ENCODE results near the gene BET1L. TPM values are rescaled to one million over a fixed set of nuclear protein-coding genes. Genes with fewer than 3 reads are reported as not detected.
"Not testable (repeated sequence)": the region's sequence is repeated elsewhere in the genome, so short reads cannot be mapped to it uniquely, and the experiment has no call there.

The BET1L gene
- total RNA-seq, 1 experiment from 2014 or later: 56.8 TPM

DNA sequence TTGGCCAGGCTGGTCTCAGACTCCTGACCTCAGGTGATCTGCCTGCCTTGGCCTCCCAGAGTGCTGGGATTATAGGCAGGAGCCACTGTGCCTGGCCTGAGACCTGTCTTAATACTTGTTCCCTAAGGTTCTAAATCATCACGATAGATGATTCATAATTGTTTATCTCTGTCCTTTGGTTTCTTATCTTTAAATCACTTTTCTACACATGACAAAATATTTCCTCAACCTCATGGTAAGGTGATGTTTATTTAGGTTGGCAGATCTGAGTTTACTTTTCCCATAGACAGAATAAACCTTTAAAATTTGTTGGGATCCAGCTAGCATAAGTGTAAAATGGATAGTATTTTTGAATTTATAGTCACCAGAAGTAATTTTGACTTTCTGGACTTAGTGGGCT is 33.1 kb upstream of the BET1L start:
- CTCF ChIA-PET: no interaction called here
- no peak overlapping the region for H3K4me3 Mint-ChIP-seq (ENCODE audit: unreplicated experiment)
- H3K36me3 Mint-ChIP-seq (ENCODE audit: insufficient read depth, unreplicated experiment): peaks cover 66% of the 10 kb centered on the region
- intact Hi-C loops (cut with micrococcal nuclease; ENCODE audit: unreplicated experiment): no loop called here
- no TSS peak for BruUV-seq (replicated peaks)
- peaks cover 8% of the 10 kb centered on the region; the same call in 1 of the 2 replicates for H3K4me1 ChIP-seq
- no peaks in the 10 kb centered on the region for H3K27me3 Mint-ChIP-seq (ENCODE audit: insufficient read depth, unreplicated experiment)
- POLR2A ChIA-PET: no interaction called here
- no peaks in the 10 kb centered on the region for H3K4me1 Mint-ChIP-seq (ENCODE audit: low read depth, unreplicated experiment)
- H3K9me3 ChIP-seq: no peaks in the 10 kb centered on the region
- H3K27ac Mint-ChIP-seq (ENCODE audit: unreplicated experiment): no peak overlapping the region
- peaks cover 2% of the 10 kb centered on the region; the same call in 1 of the 2 replicates for H3K36me3 ChIP-seq (ENCODE audit: control insufficient read depth, insufficient read depth, low read length)
- TF ChIP-seq, protein P1, sequence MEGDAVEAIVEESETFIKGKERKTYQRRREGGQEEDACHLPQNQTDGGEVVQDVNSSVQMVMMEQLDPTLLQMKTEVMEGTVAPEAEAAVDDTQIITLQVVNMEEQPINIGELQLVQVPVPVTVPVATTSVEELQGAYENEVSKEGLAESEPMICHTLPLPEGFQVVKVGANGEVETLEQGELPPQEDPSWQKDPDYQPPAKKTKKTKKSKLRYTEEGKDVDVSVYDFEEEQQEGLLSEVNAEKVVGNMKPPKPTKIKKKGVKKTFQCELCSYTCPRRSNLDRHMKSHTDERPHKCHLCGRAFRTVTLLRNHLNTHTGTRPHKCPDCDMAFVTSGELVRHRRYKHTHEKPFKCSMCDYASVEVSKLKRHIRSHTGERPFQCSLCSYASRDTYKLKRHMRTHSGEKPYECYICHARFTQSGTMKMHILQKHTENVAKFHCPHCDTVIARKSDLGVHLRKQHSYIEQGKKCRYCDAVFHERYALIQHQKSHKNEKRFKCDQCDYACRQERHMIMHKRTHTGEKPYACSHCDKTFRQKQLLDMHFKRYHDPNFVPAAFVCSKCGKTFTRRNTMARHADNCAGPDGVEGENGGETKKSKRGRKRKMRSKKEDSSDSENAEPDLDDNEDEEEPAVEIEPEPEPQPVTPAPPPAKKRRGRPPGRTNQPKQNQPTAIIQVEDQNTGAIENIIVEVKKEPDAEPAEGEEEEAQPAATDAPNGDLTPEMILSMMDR (IDR thresholded peaks at IDR 0.05; ENCODE audit: insufficient read depth in 1 of 2, low read depth in 1 of 2, low read length in 1 of 2, severe bottlenecking in 1 of 2, unreplicated experiment in 1 of 2): no peak
- H3K9me3 Mint-ChIP-seq (ENCODE audit: unreplicated experiment): no peaks in the 10 kb centered on the region
- H3K27me3 ChIP-seq (replicated peaks; ENCODE audit: control insufficient read depth, insufficient read depth, low read length): no peaks in the 10 kb centered on the region
- no peak overlapping the region for H3K4me3 ChIP-seq (ENCODE audit: low read depth, low read length)
- DNase-seq: no peak

DNA sequence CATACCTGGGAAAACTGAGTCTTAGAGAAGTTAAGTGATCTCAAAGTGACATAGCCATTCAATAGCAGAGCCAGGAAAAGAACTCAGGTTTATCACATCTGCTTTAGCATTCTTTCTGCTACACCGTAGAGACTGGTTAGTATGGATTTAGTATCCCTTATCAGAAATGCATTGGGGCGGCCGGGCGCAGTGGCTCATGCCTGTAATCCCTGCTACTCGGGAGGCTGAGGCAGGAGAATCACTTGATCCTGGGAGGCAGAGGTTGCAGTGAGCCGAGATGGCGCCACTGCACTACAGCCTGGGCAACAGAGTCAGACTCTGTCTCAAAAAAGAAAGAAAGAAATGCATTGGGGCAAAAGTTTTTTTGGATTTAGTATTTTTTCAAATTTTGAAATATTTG is 31.1 kb upstream of the BET1L start:
- H3K27ac Mint-ChIP-seq (ENCODE audit: unreplicated experiment); H3K27me3 ChIP-seq (replicated peaks; ENCODE audit: control insufficient read depth, insufficient read depth, low read length); intact Hi-C loops (cut with micrococcal nuclease; ENCODE audit: unreplicated experiment); H3K4me3 ChIP-seq (ENCODE audit: low read depth, low read length); H3K9me3 Mint-ChIP-seq (ENCODE audit: unreplicated experiment); H3K36me3 ChIP-seq (ENCODE audit: control insufficient read depth, insufficient read depth, low read length); H3K9me3 ChIP-seq; BruUV-seq (replicated peaks); H3K4me1 Mint-ChIP-seq (ENCODE audit: low read depth, unreplicated experiment); H3K4me1 ChIP-seq; H3K27me3 Mint-ChIP-seq (ENCODE audit: insufficient read depth, unreplicated experiment); DNase-seq: not testable (repeated sequence)
- H3K4me3 Mint-ChIP-seq (ENCODE audit: unreplicated experiment): peak overlapping the region; percentile 81
- ChIA-PET POLR2A (interaction anchor here (1.2 to 2.5 kb wide), 2 partner anchors 31 to 169 kb away, joined by 8 to 10 read pairs; partner anchors contain the start of genes BET1L and RIC8A), CTCF (interaction anchor here (1.7 kb wide), 1 partner anchor 12 kb away, joined by 6 read pairs; no protein-coding TSS in a partner anchor)
- peaks cover 52% of the 10 kb centered on the region for H3K36me3 Mint-ChIP-seq (ENCODE audit: insufficient read depth, unreplicated experiment)

DNA sequence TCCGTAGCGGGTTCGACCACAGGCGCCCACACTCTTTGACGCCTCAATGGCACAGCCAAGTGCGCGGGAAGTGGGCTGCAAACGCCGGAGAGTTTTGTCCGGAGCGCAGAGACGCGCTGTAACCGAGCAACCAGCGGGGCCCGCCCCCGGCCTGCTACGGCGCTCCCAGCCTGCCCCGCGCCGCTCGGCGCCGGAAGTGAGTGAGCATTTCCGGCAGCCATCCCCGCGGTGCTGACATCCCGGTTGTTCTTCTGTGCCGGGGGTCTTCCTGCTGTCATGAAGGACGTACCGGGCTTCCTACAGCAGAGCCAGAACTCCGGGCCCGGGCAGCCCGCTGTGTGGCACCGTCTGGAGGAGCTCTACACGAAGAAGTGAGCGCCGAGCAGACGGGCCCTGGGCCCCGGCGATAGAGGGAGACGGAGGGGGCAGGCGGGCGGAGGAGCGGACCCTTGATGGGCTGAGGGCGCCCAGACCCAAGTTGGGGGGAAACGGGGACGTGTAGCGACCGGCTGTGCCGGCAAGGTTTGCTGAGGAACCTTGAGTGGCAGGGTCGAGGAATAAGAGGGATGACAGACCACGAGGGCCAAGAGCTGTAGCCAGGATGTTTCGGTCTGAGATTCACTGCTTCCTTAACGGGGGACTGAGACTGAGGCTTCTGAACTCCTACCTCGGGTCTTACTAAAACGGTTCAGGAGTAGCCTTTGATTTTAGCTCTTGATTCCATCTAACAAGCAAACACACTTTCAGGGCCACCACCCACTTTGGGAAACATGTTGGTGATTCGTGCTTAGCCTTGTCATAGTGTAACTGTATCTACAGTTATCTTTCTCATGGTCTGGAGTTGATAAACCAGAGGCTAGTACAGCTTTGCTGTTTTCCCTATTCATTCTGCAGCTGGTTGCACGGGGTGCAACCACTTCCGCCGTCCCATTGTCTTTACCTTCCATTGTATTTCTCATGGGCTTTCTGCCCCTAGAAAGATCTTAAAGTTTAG is 29.9 kb upstream of the BET1L start, which contains the start of gene PSMD13:
TSS of gene PSMD13 (plus strand) at position 203 of the 994 bp plus-strand sequence. CDS start at position 277, 74 bp downstream.
- peaks cover 2% of the 10 kb centered on the region; the same call in 1 of the 2 replicates for H3K36me3 ChIP-seq (ENCODE audit: control insufficient read depth, insufficient read depth, low read length)
- peaks cover 41% of the 10 kb centered on the region for H3K36me3 Mint-ChIP-seq (ENCODE audit: insufficient read depth, unreplicated experiment)
- no peaks in the 10 kb centered on the region for H3K4me1 Mint-ChIP-seq (ENCODE audit: low read depth, unreplicated experiment)
- peak within 1 kb of the TSS; percentile 81 for H3K4me3 Mint-ChIP-seq (ENCODE audit: unreplicated experiment)
- H3K27ac Mint-ChIP-seq (ENCODE audit: unreplicated experiment): peak within 1 kb of the TSS; percentile 89
- no peaks in the 10 kb centered on the region for H3K27me3 Mint-ChIP-seq (ENCODE audit: insufficient read depth, unreplicated experiment)
- peak within 1 kb of the TSS; percentile 88 for H3K4me3 ChIP-seq (ENCODE audit: low read depth, low read length)
- peak; percentile 77 to 89 for DNase-seq
- H3K27me3 ChIP-seq (replicated peaks; ENCODE audit: control insufficient read depth, insufficient read depth, low read length): no peaks in the 10 kb centered on the region
- H3K4me1 ChIP-seq: peaks cover 8% of the 10 kb centered on the region; the same call in 1 of the 2 replicates
- ChIA-PET POLR2A (interaction anchor here (0.5 to 2.5 kb wide), 4 partner anchors 21 to 541 kb away, joined by 3 to 10 read pairs (median 8); partner anchors contain the start of genes BET1L and RIC8A), CTCF (interaction anchor here (1.7 kb wide), 1 partner anchor 14 kb away, joined by 6 read pairs; no protein-coding TSS in a partner anchor)
- TF ChIP-seq, protein P1 (IDR thresholded peaks at IDR 0.05; ENCODE audit: insufficient read depth in 1 of 2, low read depth in 1 of 2, low read length in 1 of 2, severe bottlenecking in 1 of 2, unreplicated experiment in 1 of 2): no peak
- H3K9me3 ChIP-seq: no peaks in the 10 kb centered on the region
- no peaks in the 10 kb centered on the region for H3K9me3 Mint-ChIP-seq (ENCODE audit: unreplicated experiment)
- BruUV-seq (replicated peaks): TSS peak; percentile 45
- intact Hi-C loops (cut with micrococcal nuclease; ENCODE audit: unreplicated experiment): loop anchor here (2.0 kb wide), 1 partner anchor 28 kb away; no protein-coding TSS in a partner anchor

Measured in Caco-2 (cell line).